Measurements from ENCODE around the gene SOX18.

SOX18 gene

DNA sequence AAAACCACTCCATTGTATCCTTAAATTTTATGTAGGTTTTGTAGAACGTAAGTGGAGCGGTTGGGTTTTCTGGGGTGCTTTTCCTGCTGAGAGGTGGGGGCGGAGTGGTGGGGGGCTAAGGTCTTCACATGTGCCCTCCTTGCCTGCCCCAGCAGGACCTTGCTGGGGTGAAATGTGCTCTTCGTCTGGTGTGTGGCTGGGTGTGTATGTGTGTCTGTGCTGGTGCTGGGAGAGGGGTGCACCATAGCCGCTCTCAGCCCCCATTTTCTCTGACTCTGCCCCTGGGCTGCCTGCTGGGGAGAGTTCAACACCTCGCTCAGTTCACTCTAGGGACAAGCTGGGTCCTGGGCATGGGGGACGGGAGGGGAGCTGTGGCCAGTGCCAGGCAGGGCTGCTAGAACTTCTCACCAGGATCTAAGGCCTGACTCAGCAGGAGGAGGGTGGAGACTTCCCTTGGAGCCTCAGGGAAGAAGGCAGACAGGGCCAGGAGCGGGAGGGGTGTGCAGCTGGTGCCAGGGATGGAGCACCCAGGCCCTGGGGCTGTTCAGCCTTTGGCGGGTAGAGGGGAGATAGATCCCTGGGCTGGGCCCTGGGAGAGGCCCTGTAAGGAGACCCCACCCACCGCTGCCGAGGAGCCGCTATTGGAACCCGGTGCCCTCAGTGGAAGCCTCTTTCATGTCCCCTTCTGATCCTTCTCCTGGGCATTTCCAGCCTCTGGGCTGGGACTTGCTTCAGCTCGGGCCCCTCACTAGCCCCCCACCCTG, 4.8 kb downstream of the SOX18 start:
- no peak overlapping the region for H3K4me3 ChIP-seq (ENCODE audit: control insufficient read depth in 1 of 7, extremely low read depth in 1 of 7, insufficient read depth in 4 of 7, low read depth in 2 of 7, low read length in 6 of 7)
- H3K27ac ChIP-seq (ENCODE audit: insufficient read depth in 1 of 2, low read depth in 1 of 2, low read length in 2 of 2, poor library complexity in 1 of 2, severe bottlenecking in 2 of 2), result no peak overlapping the region
- H3K9me3 ChIP-seq (ENCODE audit: control extremely low read depth in 1 of 5, control insufficient read depth in 4 of 5, insufficient read depth in 2 of 5, low read depth in 1 of 5, low read length in 4 of 5), result no peaks in the 10 kb centered on the region
- POLR2A ChIA-PET, result interaction anchor here (0.9 kb wide), 1 partner anchor 18 kb away, joined by 6 read pairs; no protein-coding TSS in a partner anchor
- peak in 1 of 3 donors; percentile 7 for DNase-seq
- peaks cover 4 to 71% (median 56%) of the 10 kb centered on the region in 4 experiments for H3K4me1 ChIP-seq (ENCODE audit: control extremely low read depth in 1 of 4, control insufficient read depth in 4 of 4, insufficient read depth in 4 of 4, low read length in 3 of 4)
- H3K36me3 ChIP-seq (ENCODE audit: control insufficient read depth in 4 of 4, insufficient read depth in 4 of 4, low read length in 3 of 4), result peaks cover 0 to 4% (median 0%) of the 10 kb centered on the region in 4 experiments
- WGBS (ENCODE audit: insufficient coverage), result 90% methylated on average over 12 of the region's 14 CpGs
- peaks cover 0 to 18% (median 0%) of the 10 kb centered on the region in 5 experiments for H3K27me3 ChIP-seq (replicated peaks in 2 of 5; ENCODE audit: control insufficient read depth in 4 of 5, insufficient read depth in 5 of 5, low read length in 4 of 5)
- CTCF ChIA-PET, result interaction anchor here (0.7 to 2.0 kb wide), 7 partner anchors 9 to 74 kb away, joined by 3 to 14 read pairs (median 4); partner anchors contain the start of gene LKAAEAR1

DNA sequence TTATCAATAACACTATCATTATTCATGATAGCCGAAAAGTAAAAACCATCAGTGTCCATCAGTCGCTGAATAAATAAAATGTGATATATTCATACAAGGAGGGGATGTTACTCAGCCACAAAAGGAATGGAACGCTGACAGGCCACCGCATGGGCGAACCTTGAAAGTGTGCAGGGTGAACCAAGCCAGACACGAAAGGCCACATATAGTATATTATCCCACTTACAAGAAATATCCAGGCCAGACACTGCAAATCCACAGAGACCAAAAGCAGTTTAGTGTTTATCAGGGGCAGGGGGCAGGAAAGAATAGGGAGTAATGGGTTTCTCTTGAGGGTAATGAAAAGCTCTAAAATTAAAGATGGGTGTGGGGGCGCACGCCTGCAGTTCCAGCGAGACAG, 5.7 kb downstream of the SOX18 start:
- Histone ChIP-seq H3K27ac (ENCODE audit: insufficient read depth in 1 of 2, low read depth in 1 of 2, low read length in 2 of 2, poor library complexity in 1 of 2, severe bottlenecking in 2 of 2) (no peak overlapping the region), H3K36me3 (ENCODE audit: control insufficient read depth in 4 of 4, insufficient read depth in 4 of 4, low read length in 3 of 4) (peaks cover 0 to 4% (median 0%) of the 10 kb centered on the region in 4 experiments), H3K4me1 (ENCODE audit: control extremely low read depth in 1 of 4, control insufficient read depth in 4 of 4, insufficient read depth in 4 of 4, low read length in 3 of 4) (peaks cover 10 to 78% (median 63%) of the 10 kb centered on the region in 4 experiments), H3K4me3 (ENCODE audit: control insufficient read depth in 1 of 7, extremely low read depth in 1 of 7, insufficient read depth in 4 of 7, low read depth in 2 of 7, low read length in 6 of 7) (no peak overlapping the region), H3K9me3 (ENCODE audit: control extremely low read depth in 1 of 5, control insufficient read depth in 4 of 5, insufficient read depth in 2 of 5, low read depth in 1 of 5, low read length in 4 of 5) (no peaks in the 10 kb centered on the region), H3K27me3 (replicated peaks in 2 of 5; ENCODE audit: control insufficient read depth in 4 of 5, insufficient read depth in 5 of 5, low read length in 4 of 5) (peaks cover 0 to 18% (median 0%) of the 10 kb centered on the region in 5 experiments)
- no CpG with 5 or more reads among the region's 9 CpGs for WGBS (ENCODE audit: insufficient coverage)
- POLR2A ChIA-PET, result interaction anchor here (0.9 kb wide), 1 partner anchor 18 kb away, joined by 6 read pairs; no protein-coding TSS in a partner anchor
- CTCF ChIA-PET, result interaction anchor here (0.9 to 2.0 kb wide), 6 partner anchors 10 to 19 kb away, joined by 3 to 14 read pairs (median 4); partner anchors contain the start of gene TCEA2
- peak in 1 of 3 donors; percentile 41 for DNase-seq

DNA sequence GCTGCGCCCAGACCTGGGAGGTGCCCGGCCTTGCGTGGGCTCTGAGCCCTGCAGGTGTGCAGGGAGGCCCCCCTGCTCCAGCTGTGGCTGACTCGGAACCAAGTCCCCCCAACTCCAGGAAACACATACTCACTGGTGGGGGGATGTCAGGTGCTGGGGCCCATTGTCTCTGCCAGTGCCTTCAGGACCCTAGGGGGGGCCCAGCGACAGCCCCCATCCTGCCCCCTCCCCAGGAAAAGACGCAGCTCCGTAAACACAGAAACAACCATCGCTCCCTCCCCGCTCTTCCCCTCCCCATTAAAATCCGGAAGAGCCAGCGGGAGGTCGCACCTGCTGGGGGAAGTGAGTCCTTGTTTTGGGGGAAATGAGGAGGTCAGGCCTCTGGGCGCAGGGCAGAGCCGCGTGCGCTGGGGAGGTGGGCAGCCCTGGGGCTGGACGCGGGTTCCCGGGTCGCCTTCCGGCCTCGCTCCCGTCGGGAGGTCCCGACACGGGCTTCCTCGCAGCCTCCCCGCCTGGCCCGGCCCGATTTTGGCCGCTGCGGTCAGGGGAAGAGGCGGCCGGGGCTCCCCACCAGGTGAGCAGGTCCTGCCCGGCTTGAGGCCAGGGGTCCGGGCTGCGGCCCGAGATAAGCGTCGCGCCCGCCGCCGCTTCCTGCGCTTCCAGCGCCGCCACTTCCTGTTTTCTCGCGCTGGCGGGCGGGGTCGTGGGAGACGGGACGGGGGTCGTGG, 7.2 kb downstream of the SOX18 start:
- ChIA-PET CTCF (interaction anchor here (0.6 to 7.5 kb wide), 5 partner anchors 10 to 77 kb away, joined by 3 to 187 read pairs (median 3); partner anchors contain the start of genes SOX18 and TCEA2), POLR2A (interaction anchor here (0.8 kb wide), 1 partner anchor 36 kb away, joined by 3 read pairs; no protein-coding TSS in a partner anchor)
- H3K4me1 ChIP-seq (ENCODE audit: control extremely low read depth in 1 of 4, control insufficient read depth in 4 of 4, insufficient read depth in 4 of 4, low read length in 3 of 4), result peaks cover 10 to 76% (median 66%) of the 10 kb centered on the region in 4 experiments
- WGBS (ENCODE audit: insufficient coverage), result under 1% methylated on average over 25 of the region's 55 CpGs
- H3K9me3 ChIP-seq (ENCODE audit: control extremely low read depth in 1 of 5, control insufficient read depth in 4 of 5, insufficient read depth in 2 of 5, low read depth in 1 of 5, low read length in 4 of 5), result no peaks in the 10 kb centered on the region
- peaks cover 0 to 1% (median 0%) of the 10 kb centered on the region in 4 experiments for H3K36me3 ChIP-seq (ENCODE audit: control insufficient read depth in 4 of 4, insufficient read depth in 4 of 4, low read length in 3 of 4)
- peak overlapping the region in 6 of 7 experiments; percentile 34 to 69 (median 47) for H3K4me3 ChIP-seq (ENCODE audit: control insufficient read depth in 1 of 7, extremely low read depth in 1 of 7, insufficient read depth in 4 of 7, low read depth in 2 of 7, low read length in 6 of 7)
- peaks cover 0 to 13% (median 2%) of the 10 kb centered on the region in 5 experiments for H3K27me3 ChIP-seq (replicated peaks in 2 of 5; ENCODE audit: control insufficient read depth in 4 of 5, insufficient read depth in 5 of 5, low read length in 4 of 5)
- H3K27ac ChIP-seq (ENCODE audit: insufficient read depth in 1 of 2, low read depth in 1 of 2, low read length in 2 of 2, poor library complexity in 1 of 2, severe bottlenecking in 2 of 2), result peak overlapping the region in 1 of 2 experiments; percentile 34
- peak in 2 of 3 donors; percentile 49 to 65 for DNase-seq

GRCh38 chr20:64041781-64042053, 7.7 kb downstream of the SOX18 start:
- peak overlapping the region in 5 of 7 experiments; percentile 1 to 69 (median 51) for H3K4me3 ChIP-seq (ENCODE audit: control insufficient read depth in 1 of 7, extremely low read depth in 1 of 7, insufficient read depth in 4 of 7, low read depth in 2 of 7, low read length in 6 of 7)
- DNase-seq, result no peak
- CTCF ChIA-PET, result interaction anchor here (0.8 to 7.5 kb wide), 4 partner anchors 10 to 35 kb away, joined by 3 to 187 read pairs (median 5); partner anchors contain the start of genes SOX18 and TCEA2
- 2% methylated on average over 5 of the region's 11 CpGs for WGBS (ENCODE audit: insufficient coverage)
- H3K27ac ChIP-seq (ENCODE audit: insufficient read depth in 1 of 2, low read depth in 1 of 2, low read length in 2 of 2, poor library complexity in 1 of 2, severe bottlenecking in 2 of 2), result no peak overlapping the region
- H3K36me3 ChIP-seq (ENCODE audit: control insufficient read depth in 4 of 4, insufficient read depth in 4 of 4, low read length in 3 of 4), result no peaks in the 10 kb centered on the region
- no peaks in the 10 kb centered on the region for H3K9me3 ChIP-seq (ENCODE audit: control extremely low read depth in 1 of 5, control insufficient read depth in 4 of 5, insufficient read depth in 2 of 5, low read depth in 1 of 5, low read length in 4 of 5)
- H3K4me1 ChIP-seq (ENCODE audit: control extremely low read depth in 1 of 4, control insufficient read depth in 4 of 4, insufficient read depth in 4 of 4, low read length in 3 of 4), result peaks cover 10 to 77% (median 71%) of the 10 kb centered on the region in 4 experiments
- peaks cover 0 to 8% (median 2%) of the 10 kb centered on the region in 5 experiments for H3K27me3 ChIP-seq (replicated peaks in 2 of 5; ENCODE audit: control insufficient read depth in 4 of 5, insufficient read depth in 5 of 5, low read length in 4 of 5)
- POLR2A ChIA-PET, result interaction anchor here (0.8 kb wide), 1 partner anchor 36 kb away, joined by 3 read pairs; no protein-coding TSS in a partner anchor

DNA sequence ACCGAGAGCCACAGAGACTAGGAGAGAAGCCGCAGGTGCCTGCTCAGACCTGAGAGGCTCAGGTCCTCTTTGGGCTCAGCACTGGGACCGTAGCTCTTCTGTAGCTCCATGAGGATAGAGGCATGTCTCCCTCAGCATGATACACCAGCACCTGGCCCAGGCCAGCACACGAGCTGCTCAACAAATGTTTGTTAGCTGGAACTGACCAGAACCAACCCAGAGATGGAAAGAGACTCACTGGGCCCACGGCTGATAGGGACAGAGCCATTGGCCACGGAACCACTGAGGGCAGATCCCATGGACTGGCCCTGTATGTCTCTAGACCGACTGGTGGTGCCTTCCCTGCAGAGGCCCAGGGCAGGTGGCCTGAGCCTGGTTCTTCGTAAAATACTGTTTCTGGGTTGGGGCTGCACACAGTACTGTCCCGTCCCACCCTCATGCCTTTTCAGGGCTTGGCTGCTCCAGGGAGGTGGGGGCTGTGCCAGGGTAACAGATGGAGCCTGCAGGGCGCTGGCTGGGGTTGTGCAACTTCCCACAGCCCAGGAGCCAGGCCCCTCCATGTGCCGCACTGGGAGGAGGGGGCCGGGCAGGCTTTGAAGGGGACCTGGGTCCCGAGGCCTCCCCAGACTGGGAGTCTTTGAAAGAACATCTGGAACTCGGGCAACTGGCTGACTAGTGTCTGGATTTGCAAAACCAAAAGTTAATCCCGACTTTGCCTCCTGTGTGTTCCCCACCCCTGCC, 8.2 kb downstream of the SOX18 start:
- peak in 1 of 3 donors; percentile 44 for DNase-seq
- WGBS (ENCODE audit: insufficient coverage), result 54% methylated on average over 12 of the region's 15 CpGs

More for the DNA sequence above, 8.2 kb downstream of the SOX18 start:
- CTCF ChIA-PET, result interaction anchor here (0.8 to 7.5 kb wide), 6 partner anchors 9 to 80 kb away, joined by 3 to 187 read pairs (median 5); partner anchors contain the start of genes SOX18 and TCEA2
- POLR2A ChIA-PET, result interaction anchor here (0.8 kb wide), 1 partner anchor 37 kb away, joined by 3 read pairs; no protein-coding TSS in a partner anchor
- H3K27ac ChIP-seq (ENCODE audit: insufficient read depth in 1 of 2, low read depth in 1 of 2, low read length in 2 of 2, poor library complexity in 1 of 2, severe bottlenecking in 2 of 2), result no peak overlapping the region
- H3K36me3 ChIP-seq (ENCODE audit: control insufficient read depth in 4 of 4, insufficient read depth in 4 of 4, low read length in 3 of 4), result no peaks in the 10 kb centered on the region
- peaks cover 0 to 8% (median 2%) of the 10 kb centered on the region in 5 experiments for H3K27me3 ChIP-seq (replicated peaks in 2 of 5; ENCODE audit: control insufficient read depth in 4 of 5, insufficient read depth in 5 of 5, low read length in 4 of 5)
- H3K4me1 ChIP-seq (ENCODE audit: control extremely low read depth in 1 of 4, control insufficient read depth in 4 of 4, insufficient read depth in 4 of 4, low read length in 3 of 4), result peaks cover 10 to 79% (median 75%) of the 10 kb centered on the region in 4 experiments
- peak overlapping the region in 4 of 7 experiments; percentile 43 to 69 (median 58) for H3K4me3 ChIP-seq (ENCODE audit: control insufficient read depth in 1 of 7, extremely low read depth in 1 of 7, insufficient read depth in 4 of 7, low read depth in 2 of 7, low read length in 6 of 7)
- no peaks in the 10 kb centered on the region for H3K9me3 ChIP-seq (ENCODE audit: control extremely low read depth in 1 of 5, control insufficient read depth in 4 of 5, insufficient read depth in 2 of 5, low read depth in 1 of 5, low read length in 4 of 5)

All from common myeloid progenitor, CD34-positive (primary cell).